AG04450 (cell line): ENCODE results near the gene IL22RA2. TPM values are rescaled to one million over a fixed set of nuclear protein-coding genes. Genes with fewer than 3 reads are reported as not detected.

Experiments used
- CTCF ChIA-PET: fragments of 300-600, 350-600 bp; formaldehyde crosslinking; extraction: SDS; loops from one replicate; lab custom pipeline; 2022; ENCODE audit warnings: antibody characterized with exemption, inconsistent platforms; lab: Charles Lee
- POLR2A ChIA-PET: fragments of 350-600 bp; formaldehyde crosslinking; extraction: SDS; loops from one replicate; lab custom pipeline; 2021; ENCODE audit warnings: antibody characterized with exemption, inconsistent platforms; lab: Yijun Ruan, JAX
- DNase-seq: peaks from one replicate; pipeline ENCODE4 v3.0.0-alpha.2; 2011; ENCODE audit warnings: low read depth, low spot score
- H3K27ac ChIP-seq: one replicate; pipeline ENCODE4 v1.5.1; 2012; ENCODE audit warnings: low read depth, low read length, control low read depth
- H3K27me3 ChIP-seq: one replicate; pipeline ENCODE4 v1.6.0; 2012; ENCODE audit warnings: low read length; ENCODE audit not compliant: control insufficient read depth, insufficient read depth
- H3K4me3 ChIP-seq: 2 replicates; pipeline ENCODE4 v1.5.1; 2011; ENCODE audit warnings: mild to moderate bottlenecking, low read depth, low read length, control low read depth
- H3K9me3 ChIP-seq: 2 replicates; pipeline ENCODE4 v1.5.1; 2012; ENCODE audit warnings: low read length; ENCODE audit not compliant: control insufficient read depth, insufficient read depth
- polyA plus RNA-seq: library from polyadenylated mRNA; depleted of rRNA; stranded (reverse); fragments of >200 nt; gene quantifications from 2 replicates; pipeline ENCODE4 v1.2.3, GENCODE V29; 2011; rRNA removed
- TF ChIP-seq, protein P1 (sequence below): IDR thresholded peaks from 2 replicates; pipeline ENCODE4 v1.5.1; 2011; ENCODE audit warnings: low read depth, low read length, control low read depth, inconsistent platforms

Gene IL22RA2
- polyA plus RNA-seq, 1 experiment = not detected

DNA sequence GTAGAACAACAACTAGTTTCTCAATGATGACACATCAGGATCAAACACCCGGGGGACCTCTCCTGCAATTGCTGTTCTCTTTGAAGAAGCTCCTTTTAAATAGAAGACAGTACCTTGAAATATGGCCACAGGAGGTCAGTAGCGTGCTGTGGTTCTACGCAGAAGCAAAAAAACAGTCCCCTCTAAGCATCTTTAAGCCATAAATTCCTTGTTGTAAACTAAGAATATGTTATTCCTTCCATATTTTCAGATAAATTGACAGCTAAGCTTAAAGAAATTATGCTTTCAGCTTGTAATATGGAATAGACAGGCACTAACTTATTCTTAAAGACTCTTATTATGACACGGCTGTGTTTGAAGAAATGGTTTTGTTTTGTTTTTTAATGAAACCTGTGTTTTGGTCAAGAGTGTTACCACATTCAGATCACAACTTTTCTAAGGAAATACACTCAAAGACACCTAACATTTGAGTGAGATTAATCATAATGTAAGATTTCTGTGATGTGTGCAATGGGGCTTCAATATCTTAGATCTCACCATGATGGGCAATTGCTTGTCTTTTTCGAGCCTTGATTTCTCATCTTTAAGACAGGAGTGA lies 78.9 kb downstream of the IL22RA2 start:
- TF ChIP-seq, protein P1, sequence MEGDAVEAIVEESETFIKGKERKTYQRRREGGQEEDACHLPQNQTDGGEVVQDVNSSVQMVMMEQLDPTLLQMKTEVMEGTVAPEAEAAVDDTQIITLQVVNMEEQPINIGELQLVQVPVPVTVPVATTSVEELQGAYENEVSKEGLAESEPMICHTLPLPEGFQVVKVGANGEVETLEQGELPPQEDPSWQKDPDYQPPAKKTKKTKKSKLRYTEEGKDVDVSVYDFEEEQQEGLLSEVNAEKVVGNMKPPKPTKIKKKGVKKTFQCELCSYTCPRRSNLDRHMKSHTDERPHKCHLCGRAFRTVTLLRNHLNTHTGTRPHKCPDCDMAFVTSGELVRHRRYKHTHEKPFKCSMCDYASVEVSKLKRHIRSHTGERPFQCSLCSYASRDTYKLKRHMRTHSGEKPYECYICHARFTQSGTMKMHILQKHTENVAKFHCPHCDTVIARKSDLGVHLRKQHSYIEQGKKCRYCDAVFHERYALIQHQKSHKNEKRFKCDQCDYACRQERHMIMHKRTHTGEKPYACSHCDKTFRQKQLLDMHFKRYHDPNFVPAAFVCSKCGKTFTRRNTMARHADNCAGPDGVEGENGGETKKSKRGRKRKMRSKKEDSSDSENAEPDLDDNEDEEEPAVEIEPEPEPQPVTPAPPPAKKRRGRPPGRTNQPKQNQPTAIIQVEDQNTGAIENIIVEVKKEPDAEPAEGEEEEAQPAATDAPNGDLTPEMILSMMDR = peak; percentile 77
- Histone ChIP-seq H3K27me3 (peaks cover 2% of the 10 kb centered on the region), H3K4me3 (no peak overlapping the region), H3K9me3 (no peaks in the 10 kb centered on the region), H3K27ac (no peak overlapping the region)
- peak; percentile 34 for DNase-seq
- ChIA-PET CTCF (interaction anchor here (0.6 to 5.0 kb wide), 57 partner anchors 9 to 1012 kb away, joined by 3 to 84 read pairs (median 3); partner anchors contain the start of genes IL20RA and PERP), POLR2A (no interaction called here)

Other genes with a start within 250 kb of the IL22RA2 start
- 0.09 TPM in 1 of 2 replicates, not detected in the other for gene IL20RA, start 128.7 kb downstream of the IL22RA2 start, polyA plus RNA-seq
- 28.4 and 36.3 TPM in 2 replicates for gene IFNGR1, start 45.7 kb upstream of the IL22RA2 start, polyA plus RNA-seq